ENCODE data around the gene ZFP2.

GRCh38 chr5:178869577-178869976 is 26.1 kb upstream of the ZFP2 start:
- TF ChIP-seq CTCF (conservative IDR thresholded peaks at IDR 0.05; ENCODE audit: low read length) (no peak), EZH2phosphoT487 (IDR thresholded peaks at IDR 0.05; ENCODE audit: borderline replicate concordance) (no peak)

All from Loucy (cell line).